ENCODE results near the gene FAM83D. TPM values are rescaled to one million over a fixed set of nuclear protein-coding genes. Genes with fewer than 3 reads are reported as not detected.

The FAM83D gene
- total and polyA plus RNA-seq, 2 donors (not counting 1 experiment from before 2014, with no cell fraction given): 0.82 to 1.7 TPM

- no peaks in the 10 kb centered on the region for H3K36me3 ChIP-seq (replicated peaks in 1 of 2; ENCODE audit: control extremely low read depth in 1 of 2, control insufficient read depth in 1 of 2, extremely low read depth in 1 of 2, insufficient read depth in 2 of 2, low read length in 1 of 2)
- H3K4me2 ChIP-seq (replicated peaks; ENCODE audit: low read depth, low read length, poor library complexity, severe bottlenecking): no peak overlapping the region
- ATAC-seq (ENCODE audit: low read depth): no peak
- no CpG with 5 or more reads among the region's 8 CpGs for WGBS (ENCODE audit: insufficient coverage)
- CTCF ChIA-PET: no interaction called here
- no peak overlapping the region for H3K9ac ChIP-seq (ENCODE audit: low read length)
- Mint-ChIP-seq H3K4me1 (no peaks in the 10 kb centered on the region), H3K27me3 (no peaks in the 10 kb centered on the region), H3K4me3 (no peak overlapping the region), H3K9me3 (ENCODE audit: insufficient read depth) (no peaks in the 10 kb centered on the region), H3K27ac (no peak overlapping the region)
- no peak overlapping the region for H3K27ac ChIP-seq (ENCODE audit: low read length in 2 of 2)
- intact Hi-C loops (cut with micrococcal nuclease): no loop called here
- no peak overlapping the region for H2AFZ ChIP-seq (ENCODE audit: insufficient read depth, low read depth, low read length, poor library complexity, severe bottlenecking)
- H3K79me2 ChIP-seq (ENCODE audit: control insufficient read depth, insufficient read depth, low read length): no peaks in the 10 kb centered on the region
- no peak overlapping the region for H3K4me3 ChIP-seq (ENCODE audit: control extremely low read depth in 1 of 5, extremely low read depth in 1 of 5, insufficient read depth in 1 of 5, low read depth in 2 of 5, low read length in 4 of 5)
- H4K20me1 ChIP-seq (ENCODE audit: control insufficient read depth, insufficient read depth, low read length, poor library complexity, severe bottlenecking): no peaks in the 10 kb centered on the region
- DNase-seq: no peak
- no peaks in the 10 kb centered on the region for H3K9me3 ChIP-seq (ENCODE audit: control extremely low read depth in 1 of 3, control insufficient read depth in 2 of 3, insufficient read depth in 1 of 3, low read length in 2 of 3)
- TF ChIP-seq CTCF (IDR thresholded peaks at IDR 0.05): no peak
- TF ChIP-seq EZH2 (IDR thresholded peaks at IDR 0.05; ENCODE audit: borderline replicate concordance, insufficient read depth, low read depth, low read length, poor library complexity, severe bottlenecking): no peak
- POLR2A ChIA-PET: no interaction called here
- H3K27me3 ChIP-seq (replicated peaks in 1 of 4; ENCODE audit: control extremely low read depth in 1 of 4, control insufficient read depth in 3 of 4, insufficient read depth in 4 of 4, low read length in 3 of 4): no peaks in the 10 kb centered on the region
- H3K4me1 ChIP-seq (ENCODE audit: control insufficient read depth in 2 of 2, insufficient read depth in 2 of 2, low read length in 2 of 2): no peaks in the 10 kb centered on the region
Observed at GRCh38 chr20:38953630-38954340, 27.6 kb downstream of the FAM83D start.

GRCh38 chr20:38957235-38957876 lies 31.1 kb downstream of the FAM83D start:
- no peaks in the 10 kb centered on the region for H3K9me3 ChIP-seq (ENCODE audit: control extremely low read depth in 1 of 3, control insufficient read depth in 2 of 3, insufficient read depth in 1 of 3, low read length in 2 of 3)
- no peak overlapping the region for H3K4me3 Mint-ChIP-seq
- no peak overlapping the region for H3K9ac ChIP-seq (ENCODE audit: low read length)
- DNase-seq (no peak), ATAC-seq (ENCODE audit: low read depth) (no peak)
- H2AFZ ChIP-seq (ENCODE audit: insufficient read depth, low read depth, low read length, poor library complexity, severe bottlenecking): no peak overlapping the region
- no peaks in the 10 kb centered on the region for H4K20me1 ChIP-seq (ENCODE audit: control insufficient read depth, insufficient read depth, low read length, poor library complexity, severe bottlenecking)
- no peak overlapping the region for H3K4me2 ChIP-seq (replicated peaks; ENCODE audit: low read depth, low read length, poor library complexity, severe bottlenecking)
- H3K27ac ChIP-seq (ENCODE audit: low read length in 2 of 2): no peak overlapping the region
- WGBS (ENCODE audit: insufficient coverage): 100% methylated on average over 3 of the region's 5 CpGs
- no peak overlapping the region for H3K4me3 ChIP-seq (ENCODE audit: control extremely low read depth in 1 of 5, extremely low read depth in 1 of 5, insufficient read depth in 1 of 5, low read depth in 2 of 5, low read length in 4 of 5)
- intact Hi-C loops (cut with micrococcal nuclease): no loop called here
- ChIA-PET CTCF (interaction anchor here (1.2 kb wide), 1 partner anchor 92 kb away, joined by 3 read pairs; no protein-coding TSS in a partner anchor), POLR2A (no interaction called here)
- TF ChIP-seq CTCF (IDR thresholded peaks at IDR 0.05): no peak
- no peak overlapping the region for H3K27ac Mint-ChIP-seq
- peaks cover 6 to 7% of the 10 kb centered on the region in 2 donors for H3K4me1 ChIP-seq (ENCODE audit: control insufficient read depth in 2 of 2, insufficient read depth in 2 of 2, low read length in 2 of 2)
- peaks cover 13% of the 10 kb centered on the region for H3K4me1 Mint-ChIP-seq
- H3K36me3 ChIP-seq (replicated peaks in 1 of 2; ENCODE audit: control extremely low read depth in 1 of 2, control insufficient read depth in 1 of 2, extremely low read depth in 1 of 2, insufficient read depth in 2 of 2, low read length in 1 of 2): no peaks in the 10 kb centered on the region
- no peaks in the 10 kb centered on the region for H3K79me2 ChIP-seq (ENCODE audit: control insufficient read depth, insufficient read depth, low read length)
- H3K27me3 ChIP-seq (replicated peaks in 1 of 4; ENCODE audit: control extremely low read depth in 1 of 4, control insufficient read depth in 3 of 4, insufficient read depth in 4 of 4, low read length in 3 of 4): no peaks in the 10 kb centered on the region
- H3K27me3 Mint-ChIP-seq: no peaks in the 10 kb centered on the region
- H3K9me3 Mint-ChIP-seq (ENCODE audit: insufficient read depth): no peaks in the 10 kb centered on the region
